DMS153 treated with DMSO at 0.1 percent for 48 hours (cell line): ENCODE results near the gene LRG1.

Source experiments
- DNase-seq: peaks from one replicate; lab custom pipeline; 2025; ENCODE audit not compliant: unreplicated experiment; lab: John Stamatoyannopoulos, UW

The LRG1 gene

DNA sequence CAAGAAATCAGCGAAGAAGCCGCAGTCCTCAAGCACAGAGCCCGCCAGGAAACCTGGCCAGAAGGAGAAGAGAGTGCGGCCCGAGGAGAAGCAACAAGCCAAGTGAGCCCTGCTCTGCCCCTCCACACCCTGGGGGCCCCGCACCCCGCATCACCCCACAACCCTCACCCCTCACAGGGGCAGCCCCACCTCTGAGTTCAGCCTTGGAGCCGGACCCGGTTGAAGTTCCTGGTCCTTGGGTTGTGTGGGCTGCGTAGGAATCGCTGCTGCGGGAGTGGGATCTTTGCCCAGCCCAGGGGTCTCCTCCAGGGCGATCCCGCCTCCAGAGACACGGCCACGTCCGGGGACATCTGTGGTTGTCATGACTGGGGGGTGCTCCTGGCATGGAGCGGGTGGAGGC, 43.5 kb downstream of the LRG1 start:
- no peak for DNase-seq

DNA sequence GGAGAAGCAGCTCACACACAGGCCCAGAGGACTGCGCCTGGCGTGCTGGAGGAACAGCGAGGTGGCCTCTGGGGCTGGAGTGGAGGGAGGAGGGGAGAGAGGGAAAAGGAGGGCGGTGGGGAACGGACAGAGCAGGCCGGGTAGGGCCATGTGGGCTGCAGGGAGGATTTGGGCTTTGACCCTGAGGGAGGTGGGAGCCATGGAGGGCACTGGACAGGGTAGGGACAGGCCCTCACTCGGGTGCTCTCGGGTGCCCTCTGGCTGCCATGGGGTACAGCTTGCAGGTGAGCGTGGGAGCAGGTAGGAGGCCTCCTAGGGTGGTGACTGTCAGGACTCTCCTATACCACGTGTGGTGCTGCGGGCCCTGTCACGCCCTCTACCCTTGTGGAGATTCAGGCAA, 44.4 kb downstream of the LRG1 start:
- DNase-seq: no peak

DNA sequence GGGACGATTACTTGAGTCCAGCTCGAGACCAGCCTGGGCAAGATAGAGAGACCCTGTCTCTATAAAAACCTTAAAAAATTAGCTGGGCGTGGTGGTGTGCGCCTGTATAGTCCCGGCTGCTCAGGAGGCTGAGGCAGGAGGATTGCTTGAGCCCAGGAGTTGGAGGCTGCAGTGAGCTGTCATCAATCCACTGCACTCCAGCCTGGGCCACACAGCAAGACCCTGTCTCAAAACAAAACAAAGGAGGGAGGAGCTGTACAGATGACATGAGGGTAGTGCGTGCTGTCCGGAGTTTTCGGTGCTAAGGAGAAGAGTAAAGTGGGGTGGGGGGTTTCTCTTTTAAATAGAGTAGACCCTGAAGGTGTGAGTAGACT, 45.2 kb downstream of the LRG1 start:
- DNase-seq: no peak

DNA sequence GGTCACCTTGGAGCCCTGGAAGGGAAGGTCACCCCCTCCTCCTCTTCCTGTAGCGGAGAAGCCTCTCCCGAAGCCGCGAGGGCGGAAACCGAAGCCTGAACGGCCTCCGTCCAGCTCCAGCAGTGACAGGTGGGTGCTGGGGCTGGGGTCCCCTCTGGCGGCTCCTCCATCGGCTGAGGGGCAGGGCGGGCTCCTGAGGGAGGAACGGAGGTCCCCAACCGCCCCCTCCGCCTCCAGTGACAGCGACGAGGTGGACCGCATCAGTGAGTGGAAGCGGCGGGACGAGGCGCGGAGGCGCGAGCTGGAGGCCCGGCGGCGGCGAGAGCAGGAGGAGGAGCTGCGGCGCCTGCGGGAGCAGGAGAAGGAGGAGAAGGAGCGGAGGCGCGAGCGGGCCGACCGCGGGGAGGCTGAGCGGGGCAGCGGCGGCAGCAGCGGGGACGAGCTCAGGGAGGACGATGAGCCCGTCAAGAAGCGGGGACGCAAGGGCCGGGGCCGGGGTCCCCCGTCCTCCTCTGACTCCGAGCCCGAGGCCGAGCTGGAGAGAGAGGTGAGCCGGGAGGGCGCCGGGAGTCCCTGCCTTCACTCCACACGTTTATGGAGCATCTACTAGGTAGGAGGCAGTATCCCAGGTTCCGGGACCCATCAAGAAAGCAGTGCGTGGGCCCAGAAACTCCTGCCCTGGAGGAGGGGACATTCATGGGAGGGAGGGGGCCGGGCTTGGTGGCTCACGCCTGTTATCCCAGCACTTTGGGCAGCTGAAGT, 45.7 kb downstream of the LRG1 start:
- DNase-seq: no peak

DNA sequence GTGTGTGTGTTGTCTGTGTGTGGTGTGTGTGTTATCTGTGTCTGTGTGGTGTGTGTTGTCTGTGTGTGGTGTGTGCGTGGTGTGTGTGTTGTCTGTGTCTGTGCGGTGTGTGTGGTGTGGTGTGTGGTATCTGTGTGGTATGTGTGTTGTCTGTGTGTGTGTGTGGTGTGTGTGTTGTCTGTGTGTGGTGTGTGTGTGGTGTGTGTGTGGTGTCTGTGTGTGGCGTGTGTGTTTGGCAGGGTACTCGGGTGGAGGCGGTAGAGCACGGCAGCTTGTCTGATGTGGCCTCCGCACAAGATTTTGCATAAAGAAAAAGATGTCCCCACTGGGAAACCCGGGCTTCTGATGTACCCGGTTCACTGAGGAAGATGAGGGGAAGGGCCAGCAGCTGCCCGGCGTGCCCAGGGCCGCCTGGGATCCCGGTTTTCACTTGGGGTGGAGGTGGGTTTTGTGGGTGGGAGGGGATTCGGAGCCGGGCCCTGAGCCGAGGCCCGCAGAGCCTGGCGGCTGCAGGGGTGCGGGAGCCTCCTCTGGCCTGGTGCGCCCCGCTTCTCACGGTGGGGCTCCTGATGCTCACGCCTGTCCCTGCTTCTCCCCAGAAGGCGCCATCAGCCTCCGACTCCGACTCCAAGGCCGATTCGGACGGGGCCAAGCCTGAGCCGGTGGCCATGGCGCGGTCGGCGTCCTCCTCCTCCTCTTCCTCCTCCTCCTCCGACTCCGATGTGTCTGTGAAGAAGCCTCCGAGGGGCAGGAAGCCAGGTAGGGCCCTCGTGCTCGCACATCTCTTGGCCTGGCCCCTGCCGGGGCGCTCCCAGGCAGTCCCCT, 46.5 kb downstream of the LRG1 start:
- DNase-seq: no peak

DNA sequence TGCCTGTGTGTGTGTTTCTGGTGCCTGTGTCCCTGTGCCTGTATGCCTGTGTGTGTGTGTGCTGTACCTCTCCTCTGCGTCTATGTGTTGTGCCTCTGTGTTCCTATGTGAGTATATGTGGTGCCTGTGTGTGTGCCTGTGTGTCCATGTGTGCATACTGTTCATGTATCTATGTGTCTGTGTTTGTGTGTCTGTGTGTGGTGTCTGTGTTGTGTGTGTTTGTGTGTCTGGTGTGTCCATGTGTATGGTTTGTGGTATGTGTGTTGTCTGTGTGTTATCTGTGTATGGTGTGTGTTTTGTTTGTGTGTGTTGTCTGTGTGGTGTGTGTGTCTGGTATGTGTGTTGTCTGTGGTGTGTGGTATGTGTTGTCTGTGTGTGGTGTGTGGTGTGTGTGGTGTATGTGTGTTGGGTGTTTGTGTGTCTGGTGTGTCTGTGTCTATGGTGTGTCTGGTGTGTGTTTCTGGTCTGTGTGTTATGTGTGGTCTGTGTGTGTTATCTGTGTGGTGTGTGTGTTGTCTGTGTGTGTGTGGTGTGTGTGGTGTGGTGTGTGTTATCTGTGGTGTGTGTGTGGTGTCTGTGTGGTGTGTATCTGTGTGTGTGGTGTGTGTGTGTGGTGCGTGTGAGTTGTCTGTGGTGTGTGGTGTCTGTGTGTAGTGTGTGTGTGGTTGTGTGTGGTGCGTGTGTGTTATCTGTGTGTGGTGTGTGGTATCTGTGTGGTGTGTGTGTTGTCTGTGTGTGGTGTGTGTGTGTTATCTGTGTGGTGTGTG, 47.3 kb downstream of the LRG1 start:
- no peak for DNase-seq

DNA sequence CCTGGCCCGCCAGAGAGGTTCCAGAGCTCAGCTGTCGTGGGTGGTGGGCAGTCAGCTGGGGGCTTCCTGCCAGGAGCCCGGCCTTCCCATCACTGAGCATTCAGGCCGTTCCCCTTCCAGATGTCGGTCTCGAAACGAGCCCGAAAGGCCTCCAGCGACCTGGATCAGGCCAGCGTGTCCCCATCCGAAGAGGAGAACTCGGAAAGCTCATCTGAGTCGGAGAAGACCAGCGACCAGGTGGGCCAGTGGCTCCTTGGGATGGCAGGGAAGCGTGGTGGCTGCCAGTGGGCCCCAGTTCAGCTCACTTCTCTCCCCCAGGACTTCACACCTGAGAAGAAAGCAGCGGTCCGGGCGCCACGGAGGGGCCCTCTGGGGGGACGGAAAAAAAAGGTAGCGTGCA, 48.4 kb downstream of the LRG1 start:
- no peak for DNase-seq

DNA sequence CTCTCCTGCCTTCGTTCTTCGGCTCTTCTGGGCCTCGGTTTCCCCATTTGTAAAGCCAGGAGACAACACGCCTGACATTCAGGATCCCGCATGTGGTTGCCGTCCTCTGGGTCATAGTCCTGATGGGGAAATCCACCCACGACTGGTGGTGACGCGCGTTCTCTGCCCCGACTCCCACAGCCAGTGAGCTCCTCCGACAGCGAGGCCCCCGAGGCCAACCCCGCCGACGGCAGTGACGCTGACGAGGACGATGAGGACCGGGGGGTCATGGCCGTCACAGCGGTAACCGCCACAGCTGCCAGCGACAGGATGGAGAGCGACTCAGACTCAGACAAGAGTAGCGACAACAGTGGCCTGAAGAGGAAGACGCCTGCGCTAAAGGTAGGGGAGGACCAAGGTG, 51.3 kb downstream of the LRG1 start:
- DNase-seq: no peak

DNA sequence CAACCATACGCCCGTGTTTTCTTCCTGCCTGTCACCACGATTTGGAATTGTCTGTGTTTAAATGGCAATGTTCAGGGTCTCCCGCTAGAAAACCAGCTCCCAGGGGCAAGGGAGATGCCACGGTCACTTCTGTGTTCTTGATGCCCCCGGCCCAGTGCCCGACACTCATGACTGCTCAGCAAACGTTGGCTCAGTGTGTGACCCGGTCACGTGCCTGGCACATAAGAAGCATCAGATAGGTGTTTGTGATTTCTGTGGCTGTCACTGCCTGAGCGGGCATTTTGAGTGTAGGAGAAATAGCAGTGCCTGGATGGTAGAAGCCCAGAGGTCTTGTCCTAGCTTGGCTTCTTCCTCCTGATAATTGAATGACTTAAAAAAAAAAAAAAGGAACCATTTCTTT, 52.3 kb downstream of the LRG1 start:
- no peak for DNase-seq
